Measurements from ENCODE around the gene LPCAT3.
A peak's percentile ranks its signal among the peaks of the same experiment; 100 is the strongest.

LPCAT3 gene

DNA sequence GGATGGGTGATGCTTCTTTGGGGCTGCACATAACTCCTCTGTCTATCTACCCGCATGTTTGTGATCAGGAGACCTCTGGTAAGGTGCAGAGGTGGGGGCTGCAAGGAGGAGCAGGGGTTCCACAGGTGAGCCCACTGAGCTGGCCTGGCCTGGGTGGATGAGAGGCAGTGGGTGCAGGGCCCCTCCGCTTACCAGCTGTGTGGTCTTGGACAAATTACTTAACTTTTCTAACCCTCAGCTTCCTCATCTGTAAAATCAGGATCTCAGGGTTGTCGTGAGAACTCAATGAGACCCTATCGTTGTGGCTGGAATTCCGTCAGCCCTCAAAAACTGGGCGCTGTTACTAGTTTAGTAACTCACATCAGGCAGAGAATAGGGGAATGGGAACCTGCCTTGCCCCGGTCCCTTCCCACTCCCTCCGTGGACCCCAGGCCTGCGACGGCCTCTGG lies 59.6 kb downstream of the LPCAT3 start:
- TF ChIP-seq, protein P1, sequence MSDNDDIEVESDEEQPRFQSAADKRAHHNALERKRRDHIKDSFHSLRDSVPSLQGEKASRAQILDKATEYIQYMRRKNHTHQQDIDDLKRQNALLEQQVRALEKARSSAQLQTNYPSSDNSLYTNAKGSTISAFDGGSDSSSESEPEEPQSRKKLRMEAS (IDR thresholded peaks at IDR 0.05; ENCODE audit: low read depth, low read length), result no peak
- peak; percentile 58 for DNase-seq (ENCODE audit: low read depth)

DNA sequence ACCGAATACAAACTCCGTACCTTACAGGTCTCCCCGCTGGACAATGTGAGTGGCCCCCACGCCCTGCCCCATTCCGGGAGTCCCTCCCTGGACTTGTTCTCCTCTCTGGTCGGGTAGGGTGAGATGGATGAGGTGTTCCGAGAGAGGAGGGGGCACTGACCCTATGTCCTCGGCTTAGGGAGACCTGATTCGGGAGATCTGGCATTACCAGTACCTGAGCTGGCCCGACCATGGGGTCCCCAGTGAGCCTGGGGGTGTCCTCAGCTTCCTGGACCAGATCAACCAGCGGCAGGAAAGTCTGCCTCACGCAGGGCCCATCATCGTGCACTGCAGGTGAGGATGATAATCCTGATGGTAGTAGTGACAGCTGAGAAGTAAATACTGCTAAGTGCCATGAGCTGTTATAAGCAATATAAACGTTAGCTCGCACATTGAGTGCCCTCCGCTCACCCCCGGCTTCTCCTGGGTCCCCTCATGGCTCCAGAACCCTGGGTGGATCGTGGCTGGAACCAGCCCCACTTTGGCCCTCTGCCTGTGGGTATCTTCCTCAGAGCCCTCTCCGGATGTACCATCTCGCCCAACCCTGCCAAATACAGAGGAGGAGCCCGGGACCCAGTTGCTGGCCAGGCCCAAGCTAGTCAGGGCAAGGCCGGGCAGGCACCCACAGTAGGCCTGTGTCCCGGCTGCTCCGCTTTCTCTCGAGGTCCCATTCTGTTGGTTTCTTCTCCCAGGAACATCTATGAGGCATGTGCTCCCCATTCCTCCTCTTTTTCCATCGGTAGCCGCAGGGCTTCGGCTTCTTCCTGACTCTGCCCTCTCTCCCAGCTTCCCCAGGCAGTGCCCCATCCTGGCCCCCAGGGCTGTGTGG lies 60.3 kb downstream of the LPCAT3 start:
- peak overlapping the region; percentile 28 for H3K4me3 ChIP-seq (ENCODE audit: low read depth, low read length)
- no peak for DNase-seq (ENCODE audit: low read depth)
- TF ChIP-seq POLR2A (IDR thresholded peaks at IDR 0.05; ENCODE audit: extremely low read depth, insufficient read length) (no peak), MYC (IDR thresholded peaks at IDR 0.05; ENCODE audit: low read depth, low read length) (no peak)
- TF ChIP-seq, protein P1 (IDR thresholded peaks at IDR 0.05; ENCODE audit: low read depth, low read length), result no peak
- TF ChIP-seq, protein P2, sequence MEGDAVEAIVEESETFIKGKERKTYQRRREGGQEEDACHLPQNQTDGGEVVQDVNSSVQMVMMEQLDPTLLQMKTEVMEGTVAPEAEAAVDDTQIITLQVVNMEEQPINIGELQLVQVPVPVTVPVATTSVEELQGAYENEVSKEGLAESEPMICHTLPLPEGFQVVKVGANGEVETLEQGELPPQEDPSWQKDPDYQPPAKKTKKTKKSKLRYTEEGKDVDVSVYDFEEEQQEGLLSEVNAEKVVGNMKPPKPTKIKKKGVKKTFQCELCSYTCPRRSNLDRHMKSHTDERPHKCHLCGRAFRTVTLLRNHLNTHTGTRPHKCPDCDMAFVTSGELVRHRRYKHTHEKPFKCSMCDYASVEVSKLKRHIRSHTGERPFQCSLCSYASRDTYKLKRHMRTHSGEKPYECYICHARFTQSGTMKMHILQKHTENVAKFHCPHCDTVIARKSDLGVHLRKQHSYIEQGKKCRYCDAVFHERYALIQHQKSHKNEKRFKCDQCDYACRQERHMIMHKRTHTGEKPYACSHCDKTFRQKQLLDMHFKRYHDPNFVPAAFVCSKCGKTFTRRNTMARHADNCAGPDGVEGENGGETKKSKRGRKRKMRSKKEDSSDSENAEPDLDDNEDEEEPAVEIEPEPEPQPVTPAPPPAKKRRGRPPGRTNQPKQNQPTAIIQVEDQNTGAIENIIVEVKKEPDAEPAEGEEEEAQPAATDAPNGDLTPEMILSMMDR (IDR thresholded peaks at IDR 0.05; ENCODE audit: low read depth, low read length), result no peak

More for the DNA sequence above, 59.6 kb downstream of the LPCAT3 start:
- peak overlapping the region; percentile 28 for H3K4me3 ChIP-seq (ENCODE audit: low read depth, low read length)

DNA sequence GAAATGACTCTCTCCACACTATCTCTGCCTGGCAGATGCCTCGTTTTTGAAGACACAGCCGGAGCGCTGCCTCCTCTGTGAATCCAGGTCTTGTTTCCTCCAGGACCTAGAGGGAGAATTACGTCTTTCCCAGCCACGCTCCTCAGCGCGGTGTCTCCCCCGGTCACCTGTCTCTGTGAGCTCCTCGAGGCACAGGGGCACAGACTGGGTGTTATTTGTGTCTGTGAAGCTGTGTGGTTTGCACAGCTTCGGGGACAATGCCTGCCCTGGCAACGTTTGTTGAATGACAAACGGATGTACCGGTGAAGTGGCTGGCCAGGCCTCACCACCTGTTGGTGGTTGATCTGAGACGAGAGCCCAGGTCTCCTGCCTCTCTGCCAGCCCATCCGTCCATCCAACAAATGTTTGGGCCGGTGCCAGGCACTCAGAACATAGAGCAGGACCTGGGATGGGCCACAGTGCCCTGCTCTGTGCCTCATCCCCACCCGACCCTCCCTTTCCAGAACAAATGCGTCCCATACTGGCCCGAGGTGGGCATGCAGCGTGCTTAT lies 61.0 kb downstream of the LPCAT3 start:
- no peak for DNase-seq (ENCODE audit: low read depth)
- TF ChIP-seq POLR2A (IDR thresholded peaks at IDR 0.05; ENCODE audit: extremely low read depth, insufficient read length) (no peak), MYC (IDR thresholded peaks at IDR 0.05; ENCODE audit: low read depth, low read length) (no peak)
- TF ChIP-seq, protein P1 (IDR thresholded peaks at IDR 0.05; ENCODE audit: low read depth, low read length), result no peak
- TF ChIP-seq, protein P2 (IDR thresholded peaks at IDR 0.05; ENCODE audit: low read depth, low read length), result no peak
- no peak overlapping the region for H3K4me3 ChIP-seq (ENCODE audit: low read depth, low read length)

DNA sequence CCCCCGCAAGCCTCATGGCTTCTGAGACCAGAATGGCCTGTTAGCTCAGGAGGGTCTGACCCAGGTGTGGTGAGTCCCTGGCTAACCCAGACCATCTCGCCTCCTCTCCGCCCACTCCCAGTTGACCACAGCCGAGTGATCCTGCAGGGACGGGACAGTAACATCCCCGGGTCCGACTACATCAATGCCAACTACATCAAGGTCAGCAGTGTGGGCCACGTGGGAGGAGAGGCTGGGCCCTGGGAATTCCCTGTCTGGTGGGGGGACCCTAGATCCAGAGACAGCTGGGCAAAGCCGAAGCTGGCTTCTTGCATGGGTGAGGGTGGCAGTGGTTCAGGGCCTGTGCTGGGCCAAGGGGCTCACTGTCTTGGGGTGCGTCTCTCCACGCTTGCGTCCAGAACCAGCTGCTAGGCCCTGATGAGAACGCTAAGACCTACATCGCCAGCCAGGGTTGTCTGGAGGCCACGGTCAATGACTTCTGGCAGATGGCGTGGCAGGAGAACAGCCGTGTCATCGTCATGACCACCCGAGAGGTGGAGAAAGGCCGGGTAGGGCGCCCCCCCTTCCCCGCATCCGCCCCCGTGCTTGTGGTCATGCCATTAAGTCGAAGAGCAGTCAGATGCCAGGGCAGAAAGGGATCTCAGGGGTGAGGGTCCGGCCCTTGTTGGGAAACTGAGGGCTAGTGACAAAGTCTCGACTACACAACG lies 62.1 kb downstream of the LPCAT3 start:
- DNase-seq (ENCODE audit: low read depth), result no peak
- no peak overlapping the region for H3K4me3 ChIP-seq (ENCODE audit: low read depth, low read length)
- TF ChIP-seq, protein P1 (IDR thresholded peaks at IDR 0.05; ENCODE audit: low read depth, low read length), result no peak
- TF ChIP-seq POLR2A (IDR thresholded peaks at IDR 0.05; ENCODE audit: extremely low read depth, insufficient read length), result no peak
- TF ChIP-seq MYC (IDR thresholded peaks at IDR 0.05; ENCODE audit: low read depth, low read length), result no peak
- TF ChIP-seq, protein P2 (IDR thresholded peaks at IDR 0.05; ENCODE audit: low read depth, low read length), result no peak

DNA sequence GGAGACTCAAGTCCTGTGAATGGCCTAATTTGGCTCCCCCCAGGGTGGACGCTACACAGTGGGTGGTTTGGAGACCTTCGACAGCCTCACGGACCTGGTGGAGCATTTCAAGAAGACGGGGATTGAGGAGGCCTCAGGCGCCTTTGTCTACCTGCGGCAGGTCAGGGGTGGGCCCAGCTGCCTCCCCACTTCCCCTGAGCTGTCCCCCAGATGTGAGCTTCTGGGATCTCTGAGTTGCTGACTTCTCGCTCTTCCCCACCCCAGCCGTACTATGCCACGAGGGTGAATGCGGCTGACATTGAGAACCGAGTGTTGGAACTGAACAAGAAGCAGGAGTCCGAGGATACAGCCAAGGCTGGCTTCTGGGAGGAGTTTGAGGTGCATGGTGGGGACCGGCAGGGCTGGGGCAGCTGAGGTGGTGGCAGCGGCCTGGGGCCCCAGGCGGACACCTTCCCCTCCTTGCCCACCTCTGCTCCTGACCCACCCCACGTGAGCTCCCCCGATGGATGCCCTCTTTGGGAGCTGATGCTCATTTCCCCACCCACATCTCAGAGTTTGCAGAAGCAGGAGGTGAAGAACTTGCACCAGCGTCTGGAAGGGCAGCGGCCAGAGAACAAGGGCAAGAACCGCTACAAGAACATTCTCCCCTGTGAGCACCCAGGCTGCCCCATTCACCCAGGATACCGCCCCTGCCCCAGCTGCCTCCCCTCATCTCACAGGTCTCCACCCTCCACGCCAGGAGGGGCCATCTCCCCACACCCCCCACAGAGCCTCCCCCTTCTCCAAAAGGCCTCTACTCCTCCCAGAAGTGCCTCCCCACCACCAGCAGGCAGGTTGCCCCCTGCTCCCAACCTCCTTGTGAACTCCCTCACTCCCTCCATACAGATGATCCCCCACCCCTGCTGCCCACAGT lies 62.9 kb downstream of the LPCAT3 start:
- TF ChIP-seq, protein P2 (IDR thresholded peaks at IDR 0.05; ENCODE audit: low read depth, low read length), result no peak
- no peak for TF ChIP-seq MYC (IDR thresholded peaks at IDR 0.05; ENCODE audit: low read depth, low read length)
- no peak for TF ChIP-seq POLR2A (IDR thresholded peaks at IDR 0.05; ENCODE audit: extremely low read depth, insufficient read length)
- TF ChIP-seq, protein P1 (IDR thresholded peaks at IDR 0.05; ENCODE audit: low read depth, low read length), result no peak
- no peak for DNase-seq (ENCODE audit: low read depth)
- H3K4me3 ChIP-seq (ENCODE audit: low read depth, low read length), result no peak overlapping the region
